GM19351 (cell line): ENCODE results near the gene PPP1R11.
"Not testable (repeated sequence)": the region's sequence is repeated elsewhere in the genome, so short reads cannot be mapped to it uniquely, and the experiment has no call there.

Source experiments
- ATAC-seq: cut with Tn5 transposase; IDR thresholded peaks from one replicate; pipeline ENCODE4 v1.9.1; 2021; ENCODE audit warnings: mild to moderate bottlenecking, moderate library complexity; ENCODE audit not compliant: unreplicated experiment

PPP1R11 gene

GRCh38 chr6:30066577-30067459 lies at the start of gene PPP1R11:
PPP1R11 (plus strand) TSS chr6:30067198; CDS start chr6:30067411, 213 bp downstream.
- ATAC-seq = peak; percentile 92

- ATAC-seq = no peak
Observed at GRCh38 chr6:30019819-30020218, 47.2 kb upstream of the PPP1R11 start.

- no peak for ATAC-seq
Observed at GRCh38 chr6:30020626-30021025, 46.4 kb upstream of the PPP1R11 start.

- no peak for ATAC-seq
Observed at GRCh38 chr6:30022189-30022588, 44.8 kb upstream of the PPP1R11 start.

- not testable (repeated sequence) for ATAC-seq
Observed at GRCh38 chr6:30022712-30023111, 44.3 kb upstream of the PPP1R11 start.

GRCh38 chr6:30025186-30025585 lies 41.8 kb upstream of the PPP1R11 start:
- no peak for ATAC-seq

GRCh38 chr6:30029588-30029987 lies 37.4 kb upstream of the PPP1R11 start:
- ATAC-seq = no peak

GRCh38 chr6:30031381-30031780 lies 35.6 kb upstream of the PPP1R11 start:
- no peak for ATAC-seq

- ATAC-seq = not testable (repeated sequence)
Observed at GRCh38 chr6:30033440-30033839, 33.6 kb upstream of the PPP1R11 start.

GRCh38 chr6:30035784-30036183 lies 31.2 kb upstream of the PPP1R11 start:
- ATAC-seq = no peak

GRCh38 chr6:30037182-30037788 lies 29.7 kb upstream of the PPP1R11 start:
- ATAC-seq = no peak

GRCh38 chr6:30041221-30041620 lies 25.8 kb upstream of the PPP1R11 start:
- ATAC-seq = no peak

GRCh38 chr6:30041821-30042220 lies 25.2 kb upstream of the PPP1R11 start:
- ATAC-seq = no peak

- ATAC-seq = no peak
Observed at GRCh38 chr6:30042476-30042875, 24.5 kb upstream of the PPP1R11 start.

- ATAC-seq = no peak
Observed at GRCh38 chr6:30042914-30043313, 24.1 kb upstream of the PPP1R11 start.

- ATAC-seq = no peak
Observed at GRCh38 chr6:30043744-30044143, 23.3 kb upstream of the PPP1R11 start.

- no peak for ATAC-seq
Observed at GRCh38 chr6:30044630-30045029, 22.4 kb upstream of the PPP1R11 start.

GRCh38 chr6:30047220-30047619 lies 19.8 kb upstream of the PPP1R11 start:
- no peak for ATAC-seq

- ATAC-seq = no peak
Observed at GRCh38 chr6:30053682-30054081, 13.3 kb upstream of the PPP1R11 start.

- ATAC-seq = no peak
Observed at GRCh38 chr6:30055513-30055912, 11.5 kb upstream of the PPP1R11 start.

- peak; percentile 15 for ATAC-seq
Observed at GRCh38 chr6:30060606-30061091, 6.3 kb upstream of the PPP1R11 start.
